Neural progenitor cell (in vitro differentiated cells): Measurements from ENCODE around the gene SCAI.

ENCODE experiments used
- EZH2 ChIP-seq: fragments of 200-600 bp; sonication (generic); IDR thresholded peaks from 2 replicates; pipeline ENCODE4 v1.6.1; 2017; ENCODE audit warnings: antibody characterized with exemption, mild to moderate bottlenecking, moderate library complexity
- EZH2phosphoT487 ChIP-seq: fragments of 200-600 bp; sonication (generic); IDR thresholded peaks from 2 replicates; pipeline ENCODE4 v1.6.1; 2017; ENCODE audit warnings: antibody characterized with exemption
- TF ChIP-seq, protein P1 (sequence below): fragments of 200-600 bp; sonication (generic); IDR thresholded peaks from 2 replicates; pipeline ENCODE4 v1.5.1; 2017; ENCODE audit warnings: antibody characterized with exemption, mild to moderate bottlenecking

DNA sequence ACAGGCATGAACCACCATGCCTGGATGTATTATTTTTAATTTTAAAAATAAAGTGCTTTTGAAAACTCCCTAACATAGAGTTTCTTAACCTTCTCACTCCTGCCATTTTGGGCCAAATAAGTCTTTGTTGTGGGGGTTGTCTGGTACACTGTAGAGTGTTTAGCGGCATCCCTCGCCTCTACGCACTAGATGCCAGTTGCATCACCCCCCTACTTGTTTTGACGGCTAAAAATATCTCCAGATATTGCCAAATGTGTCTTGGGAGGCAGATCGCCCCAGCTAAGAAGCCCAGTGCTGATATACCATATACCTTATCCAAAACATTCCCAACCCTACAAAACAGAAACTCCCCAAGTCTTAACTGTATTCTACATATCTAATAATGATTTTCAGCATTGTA lies 54.6 kb downstream of the SCAI start:
- TF ChIP-seq, protein P1, sequence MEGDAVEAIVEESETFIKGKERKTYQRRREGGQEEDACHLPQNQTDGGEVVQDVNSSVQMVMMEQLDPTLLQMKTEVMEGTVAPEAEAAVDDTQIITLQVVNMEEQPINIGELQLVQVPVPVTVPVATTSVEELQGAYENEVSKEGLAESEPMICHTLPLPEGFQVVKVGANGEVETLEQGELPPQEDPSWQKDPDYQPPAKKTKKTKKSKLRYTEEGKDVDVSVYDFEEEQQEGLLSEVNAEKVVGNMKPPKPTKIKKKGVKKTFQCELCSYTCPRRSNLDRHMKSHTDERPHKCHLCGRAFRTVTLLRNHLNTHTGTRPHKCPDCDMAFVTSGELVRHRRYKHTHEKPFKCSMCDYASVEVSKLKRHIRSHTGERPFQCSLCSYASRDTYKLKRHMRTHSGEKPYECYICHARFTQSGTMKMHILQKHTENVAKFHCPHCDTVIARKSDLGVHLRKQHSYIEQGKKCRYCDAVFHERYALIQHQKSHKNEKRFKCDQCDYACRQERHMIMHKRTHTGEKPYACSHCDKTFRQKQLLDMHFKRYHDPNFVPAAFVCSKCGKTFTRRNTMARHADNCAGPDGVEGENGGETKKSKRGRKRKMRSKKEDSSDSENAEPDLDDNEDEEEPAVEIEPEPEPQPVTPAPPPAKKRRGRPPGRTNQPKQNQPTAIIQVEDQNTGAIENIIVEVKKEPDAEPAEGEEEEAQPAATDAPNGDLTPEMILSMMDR: no peak
- TF ChIP-seq EZH2: no peak
- no peak for TF ChIP-seq EZH2phosphoT487
